ENCODE results near the gene APBB2. TPM values are rescaled to one million over a fixed set of nuclear protein-coding genes. Genes with fewer than 3 reads are reported as not detected.

The APBB2 gene
- total and polyA plus RNA-seq, 10 of the 15 experiments (the other 5 are each of a cell fraction or from before 2014, with no cell fraction given) = 2.7 to 24.6 (median 19.0) TPM

DNA sequence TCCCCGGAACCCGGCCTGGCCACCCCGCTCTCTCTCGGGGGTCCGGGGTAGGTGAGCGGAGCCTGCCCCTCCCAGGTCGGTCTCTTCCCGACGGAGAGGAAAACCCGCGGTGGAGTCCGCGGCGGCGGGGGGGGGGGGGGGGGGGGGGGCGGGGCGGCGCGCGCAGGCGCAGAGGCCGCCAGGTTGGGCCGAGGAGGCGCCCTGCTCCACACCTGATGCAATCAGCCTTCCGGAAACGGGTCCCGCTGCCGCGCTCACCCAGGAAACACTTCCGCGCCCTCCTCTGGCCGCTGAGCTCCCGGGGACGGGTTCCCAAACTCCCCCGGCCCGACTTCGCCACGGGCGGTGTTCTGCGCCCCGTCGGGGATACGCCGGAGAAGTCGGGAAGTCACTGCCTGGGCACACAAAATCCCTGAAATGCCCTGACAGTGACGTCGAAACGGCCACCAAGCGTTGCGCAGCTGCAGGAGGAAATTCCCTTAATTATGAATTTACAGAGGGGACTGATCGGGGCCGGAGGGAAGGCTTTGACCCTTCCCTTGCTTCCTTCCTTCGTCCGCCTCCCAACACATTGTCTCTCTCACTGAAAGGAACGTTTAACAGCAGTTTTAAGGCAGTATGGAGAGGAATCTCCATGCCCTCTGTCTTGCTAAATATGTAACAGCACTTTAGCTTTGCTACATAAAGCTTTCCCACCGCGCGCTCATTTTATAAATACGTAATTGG lies 2.1 kb upstream of the APBB2 start (continued):
- TF ChIP-seq, protein P1, sequence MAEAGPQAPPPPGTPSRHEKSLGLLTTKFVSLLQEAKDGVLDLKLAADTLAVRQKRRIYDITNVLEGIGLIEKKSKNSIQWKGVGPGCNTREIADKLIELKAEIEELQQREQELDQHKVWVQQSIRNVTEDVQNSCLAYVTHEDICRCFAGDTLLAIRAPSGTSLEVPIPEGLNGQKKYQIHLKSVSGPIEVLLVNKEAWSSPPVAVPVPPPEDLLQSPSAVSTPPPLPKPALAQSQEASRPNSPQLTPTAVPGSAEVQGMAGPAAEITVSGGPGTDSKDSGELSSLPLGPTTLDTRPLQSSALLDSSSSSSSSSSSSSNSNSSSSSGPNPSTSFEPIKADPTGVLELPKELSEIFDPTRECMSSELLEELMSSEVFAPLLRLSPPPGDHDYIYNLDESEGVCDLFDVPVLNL (IDR thresholded peaks at IDR 0.05; ENCODE audit: low read depth, low read length) = no peak
- TF ChIP-seq KLF5 (IDR thresholded peaks at IDR 0.05; ENCODE audit: partially characterized antibody) (peak; percentile 39), YY1 (IDR thresholded peaks at IDR 0.05; ENCODE audit: low read depth, low read length) (0 out of 2 replicates have a peak, but pooled peaks have one; percentile 19), SUPT20H (IDR thresholded peaks at IDR 0.05; ENCODE audit: borderline replicate concordance, control insufficient read depth, low read depth, low read length) (no peak), IKZF2 (IDR thresholded peaks at IDR 0.05) (peak; percentile 78 to 82), GATAD2B (conservative IDR thresholded peaks at IDR 0.05; ENCODE audit: low read depth) (peak; percentile 44; the same call in 1 of the 2 replicates), SMARCA5 (IDR thresholded peaks at IDR 0.05) (no peak; the same call in 1 of the 2 replicates), NR2C2 (IDR thresholded peaks at IDR 0.05; ENCODE audit: borderline replicate concordance, control insufficient read depth, insufficient read length, low read depth) (no peak), LARP7 (IDR thresholded peaks at IDR 0.05) (no peak), MTA2 (IDR thresholded peaks at IDR 0.05; ENCODE audit: low read depth) (peak; percentile 32; the same call in 1 of the 2 replicates), ASH2L (IDR thresholded peaks at IDR 0.05; ENCODE audit: borderline replicate concordance, low read depth) (0 out of 2 replicates have a peak, but pooled peaks have one; percentile 59)
- TF ChIP-seq, protein P2, sequence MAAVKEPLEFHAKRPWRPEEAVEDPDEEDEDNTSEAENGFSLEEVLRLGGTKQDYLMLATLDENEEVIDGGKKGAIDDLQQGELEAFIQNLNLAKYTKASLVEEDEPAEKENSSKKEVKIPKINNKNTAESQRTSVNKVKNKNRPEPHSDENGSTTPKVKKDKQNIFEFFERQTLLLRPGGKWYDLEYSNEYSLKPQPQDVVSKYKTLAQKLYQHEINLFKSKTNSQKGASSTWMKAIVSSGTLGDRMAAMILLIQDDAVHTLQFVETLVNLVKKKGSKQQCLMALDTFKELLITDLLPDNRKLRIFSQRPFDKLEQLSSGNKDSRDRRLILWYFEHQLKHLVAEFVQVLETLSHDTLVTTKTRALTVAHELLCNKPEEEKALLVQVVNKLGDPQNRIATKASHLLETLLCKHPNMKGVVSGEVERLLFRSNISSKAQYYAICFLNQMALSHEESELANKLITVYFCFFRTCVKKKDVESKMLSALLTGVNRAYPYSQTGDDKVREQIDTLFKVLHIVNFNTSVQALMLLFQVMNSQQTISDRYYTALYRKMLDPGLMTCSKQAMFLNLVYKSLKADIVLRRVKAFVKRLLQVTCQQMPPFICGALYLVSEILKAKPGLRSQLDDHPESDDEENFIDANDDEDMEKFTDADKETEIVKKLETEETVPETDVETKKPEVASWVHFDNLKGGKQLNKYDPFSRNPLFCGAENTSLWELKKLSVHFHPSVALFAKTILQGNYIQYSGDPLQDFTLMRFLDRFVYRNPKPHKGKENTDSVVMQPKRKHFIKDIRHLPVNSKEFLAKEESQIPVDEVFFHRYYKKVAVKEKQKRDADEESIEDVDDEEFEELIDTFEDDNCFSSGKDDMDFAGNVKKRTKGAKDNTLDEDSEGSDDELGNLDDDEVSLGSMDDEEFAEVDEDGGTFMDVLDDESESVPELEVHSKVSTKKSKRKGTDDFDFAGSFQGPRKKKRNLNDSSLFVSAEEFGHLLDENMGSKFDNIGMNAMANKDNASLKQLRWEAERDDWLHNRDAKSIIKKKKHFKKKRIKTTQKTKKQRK (IDR thresholded peaks at IDR 0.05; ENCODE audit: low read depth, low read length) = no peak
- TF ChIP-seq, protein P3, sequence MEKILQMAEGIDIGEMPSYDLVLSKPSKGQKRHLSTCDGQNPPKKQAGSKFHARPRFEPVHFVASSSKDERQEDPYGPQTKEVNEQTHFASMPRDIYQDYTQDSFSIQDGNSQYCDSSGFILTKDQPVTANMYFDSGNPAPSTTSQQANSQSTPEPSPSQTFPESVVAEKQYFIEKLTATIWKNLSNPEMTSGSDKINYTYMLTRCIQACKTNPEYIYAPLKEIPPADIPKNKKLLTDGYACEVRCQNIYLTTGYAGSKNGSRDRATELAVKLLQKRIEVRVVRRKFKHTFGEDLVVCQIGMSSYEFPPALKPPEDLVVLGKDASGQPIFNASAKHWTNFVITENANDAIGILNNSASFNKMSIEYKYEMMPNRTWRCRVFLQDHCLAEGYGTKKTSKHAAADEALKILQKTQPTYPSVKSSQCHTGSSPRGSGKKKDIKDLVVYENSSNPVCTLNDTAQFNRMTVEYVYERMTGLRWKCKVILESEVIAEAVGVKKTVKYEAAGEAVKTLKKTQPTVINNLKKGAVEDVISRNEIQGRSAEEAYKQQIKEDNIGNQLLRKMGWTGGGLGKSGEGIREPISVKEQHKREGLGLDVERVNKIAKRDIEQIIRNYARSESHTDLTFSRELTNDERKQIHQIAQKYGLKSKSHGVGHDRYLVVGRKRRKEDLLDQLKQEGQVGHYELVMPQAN (conservative IDR thresholded peaks at IDR 0.05) = no peak
- TF ChIP-seq, protein P4, sequence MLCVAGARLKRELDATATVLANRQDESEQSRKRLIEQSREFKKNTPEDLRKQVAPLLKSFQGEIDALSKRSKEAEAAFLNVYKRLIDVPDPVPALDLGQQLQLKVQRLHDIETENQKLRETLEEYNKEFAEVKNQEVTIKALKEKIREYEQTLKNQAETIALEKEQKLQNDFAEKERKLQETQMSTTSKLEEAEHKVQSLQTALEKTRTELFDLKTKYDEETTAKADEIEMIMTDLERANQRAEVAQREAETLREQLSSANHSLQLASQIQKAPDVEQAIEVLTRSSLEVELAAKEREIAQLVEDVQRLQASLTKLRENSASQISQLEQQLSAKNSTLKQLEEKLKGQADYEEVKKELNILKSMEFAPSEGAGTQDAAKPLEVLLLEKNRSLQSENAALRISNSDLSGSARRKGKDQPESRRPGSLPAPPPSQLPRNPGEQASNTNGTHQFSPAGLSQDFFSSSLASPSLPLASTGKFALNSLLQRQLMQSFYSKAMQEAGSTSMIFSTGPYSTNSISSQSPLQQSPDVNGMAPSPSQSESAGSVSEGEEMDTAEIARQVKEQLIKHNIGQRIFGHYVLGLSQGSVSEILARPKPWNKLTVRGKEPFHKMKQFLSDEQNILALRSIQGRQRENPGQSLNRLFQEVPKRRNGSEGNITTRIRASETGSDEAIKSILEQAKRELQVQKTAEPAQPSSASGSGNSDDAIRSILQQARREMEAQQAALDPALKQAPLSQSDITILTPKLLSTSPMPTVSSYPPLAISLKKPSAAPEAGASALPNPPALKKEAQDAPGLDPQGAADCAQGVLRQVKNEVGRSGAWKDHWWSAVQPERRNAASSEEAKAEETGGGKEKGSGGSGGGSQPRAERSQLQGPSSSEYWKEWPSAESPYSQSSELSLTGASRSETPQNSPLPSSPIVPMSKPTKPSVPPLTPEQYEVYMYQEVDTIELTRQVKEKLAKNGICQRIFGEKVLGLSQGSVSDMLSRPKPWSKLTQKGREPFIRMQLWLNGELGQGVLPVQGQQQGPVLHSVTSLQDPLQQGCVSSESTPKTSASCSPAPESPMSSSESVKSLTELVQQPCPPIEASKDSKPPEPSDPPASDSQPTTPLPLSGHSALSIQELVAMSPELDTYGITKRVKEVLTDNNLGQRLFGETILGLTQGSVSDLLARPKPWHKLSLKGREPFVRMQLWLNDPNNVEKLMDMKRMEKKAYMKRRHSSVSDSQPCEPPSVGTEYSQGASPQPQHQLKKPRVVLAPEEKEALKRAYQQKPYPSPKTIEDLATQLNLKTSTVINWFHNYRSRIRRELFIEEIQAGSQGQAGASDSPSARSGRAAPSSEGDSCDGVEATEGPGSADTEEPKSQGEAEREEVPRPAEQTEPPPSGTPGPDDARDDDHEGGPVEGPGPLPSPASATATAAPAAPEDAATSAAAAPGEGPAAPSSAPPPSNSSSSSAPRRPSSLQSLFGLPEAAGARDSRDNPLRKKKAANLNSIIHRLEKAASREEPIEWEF (IDR thresholded peaks at IDR 0.05; ENCODE audit: insufficient replicate concordance, low read depth, low read length) = no peak
- TF ChIP-seq, protein P5, sequence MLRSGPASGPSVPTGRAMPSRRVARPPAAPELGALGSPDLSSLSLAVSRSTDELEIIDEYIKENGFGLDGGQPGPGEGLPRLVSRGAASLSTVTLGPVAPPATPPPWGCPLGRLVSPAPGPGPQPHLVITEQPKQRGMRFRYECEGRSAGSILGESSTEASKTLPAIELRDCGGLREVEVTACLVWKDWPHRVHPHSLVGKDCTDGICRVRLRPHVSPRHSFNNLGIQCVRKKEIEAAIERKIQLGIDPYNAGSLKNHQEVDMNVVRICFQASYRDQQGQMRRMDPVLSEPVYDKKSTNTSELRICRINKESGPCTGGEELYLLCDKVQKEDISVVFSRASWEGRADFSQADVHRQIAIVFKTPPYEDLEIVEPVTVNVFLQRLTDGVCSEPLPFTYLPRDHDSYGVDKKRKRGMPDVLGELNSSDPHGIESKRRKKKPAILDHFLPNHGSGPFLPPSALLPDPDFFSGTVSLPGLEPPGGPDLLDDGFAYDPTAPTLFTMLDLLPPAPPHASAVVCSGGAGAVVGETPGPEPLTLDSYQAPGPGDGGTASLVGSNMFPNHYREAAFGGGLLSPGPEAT (IDR thresholded peaks at IDR 0.05; ENCODE audit: low read depth) = peak; percentile 83
